K562 (cell line): ENCODE measurements around the gene UHMK1. TPM values are rescaled to one million over a fixed set of nuclear protein-coding genes. Genes with fewer than 3 reads are reported as not detected.

ENCODE experiments used
- ATAC-seq: fragments of 200-7000 bp; cut with Tn5 transposase; 3 replicates; pipeline ENCODE4 v1.9.1; 2020; ENCODE audit warnings: moderate library complexity
- BruUV-seq: library from RNA; stranded (reverse); fragments of 400-500 nt; replicated peaks from 2 replicates; lab custom pipeline; 2021; lab: Mats Ljungman, UMichigan
- CTCF ChIA-PET: fragments of 300-600 bp; formaldehyde crosslinking; extraction: SDS; loops from one replicate; lab custom pipeline; 2021; ENCODE audit warnings: low intra/inter-chr PET ratio; lab: Yijun Ruan, JAX
- POLR2A ChIA-PET: fragments of 300-600, 350-650 bp; sonication (Branson Sonifier 250); formaldehyde crosslinking; extraction: SDS; loops from one replicate; lab custom pipeline; 2021; ENCODE audit warnings: antibody characterized with exemption, inconsistent platforms; lab: Yijun Ruan, JAX
- DNase-seq, 4 experiments: peaks; one replicate each; pipeline versions ENCODE4 v3.0.0 to v3.0.0-alpha.2; 2011 to 2018; ENCODE audit warnings: low spot score in 3 of 4, mixed read lengths in 3 of 4; ENCODE audit errors: extremely low read depth in 1 of 4
- FAIRE-seq: peaks from 2 replicates; lab custom pipeline; 2011; peaks lifted over from hg19 to GRCh38; lab: Jason Lieb, UNC
- H2AFZ ChIP-seq: 2 replicates; pipeline ENCODE4 v1.6.0; 2011; ENCODE audit warnings: low read depth, low read length, control low read depth, inconsistent platforms
- H3K27ac ChIP-seq: fragments of 200-600 bp; 3 replicates; pipeline ENCODE4 v1.8.0; 2011; ENCODE audit warnings: low read depth, mild to moderate bottlenecking, control low read depth, inconsistent platforms, low read length, moderate library complexity, mixed read lengths; ENCODE audit errors: extremely low read depth
- H3K27me3 ChIP-seq, 2 experiments: fragments of 300-600 bp in 1 of 2; 2 replicates in 1 of 2; 3 replicates in 1 of 2; pipeline versions ENCODE4 v1.6.0 to v1.8.0; 2011; ENCODE audit warnings: inconsistent platforms in 2 of 2, low read length in 2 of 2, mild to moderate bottlenecking in 1 of 2, mixed read lengths in 1 of 2, moderate library complexity in 1 of 2; ENCODE audit not compliant: control insufficient read depth in 2 of 2, insufficient read depth in 2 of 2
- H3K36me3 ChIP-seq: fragments of 300-600 bp; 3 replicates; pipeline ENCODE4 v1.8.0; 2011; ENCODE audit warnings: mild to moderate bottlenecking, low read length, inconsistent platforms; ENCODE audit not compliant: control insufficient read depth, insufficient read depth
- H3K4me1 ChIP-seq, 2 experiments: fragments of 200-600 bp in 1 of 2; replicated peaks in 1 of 2; 2 replicates in 1 of 2; 3 replicates in 1 of 2; pipeline versions ENCODE4 v1.5.1 to v1.8.0; 2011; ENCODE audit warnings: inconsistent platforms in 2 of 2, low read length in 2 of 2, mild to moderate bottlenecking in 1 of 2, mixed read lengths in 1 of 2, moderate library complexity in 1 of 2; ENCODE audit not compliant: control insufficient read depth in 2 of 2, insufficient read depth in 2 of 2
- H3K4me2 ChIP-seq: 2 replicates; pipeline ENCODE4 v1.6.1; 2011; ENCODE audit warnings: low read length, control low read depth, inconsistent platforms, mixed read lengths; ENCODE audit not compliant: insufficient read depth
- H3K4me3 ChIP-seq: fragments of 200-600 bp; sonication (generic), shearing (Covaris generic); 2 replicates; pipeline ENCODE4 v1.5.1; 2016; ENCODE audit warnings: control low read depth, inconsistent platforms
- H3K79me2 ChIP-seq: fragments of 200-600 bp; 3 replicates; pipeline ENCODE4 v1.8.0; 2011; ENCODE audit warnings: low read length, inconsistent platforms; ENCODE audit not compliant: control insufficient read depth, insufficient read depth
- H3K9ac ChIP-seq, 2 experiments: 2 replicates each; pipeline versions ENCODE4 v1.6.0 to v1.6.1; 2011; ENCODE audit warnings: low read depth in 2 of 2, low read length in 2 of 2, control low read depth in 1 of 2, inconsistent platforms in 1 of 2, mild to moderate bottlenecking in 1 of 2, mixed read lengths in 1 of 2; ENCODE audit not compliant: insufficient read depth in 1 of 2
- H3K9me1 ChIP-seq: one replicate; pipeline ENCODE4 v1.6.0; 2011; ENCODE audit warnings: inconsistent platforms, mild to moderate bottlenecking, low read length, moderate library complexity; ENCODE audit not compliant: control insufficient read depth, insufficient read depth
- H3K9me3 ChIP-seq: replicated peaks from 2 replicates; pipeline ENCODE4 v1.5.1; 2011; ENCODE audit warnings: low read depth, low read length, inconsistent platforms; ENCODE audit not compliant: control insufficient read depth, insufficient read depth
- H4K20me1 ChIP-seq: replicated peaks from 2 replicates; pipeline ENCODE4 v1.6.1; 2011; ENCODE audit warnings: low read length, inconsistent platforms, mixed read lengths; ENCODE audit not compliant: control insufficient read depth, insufficient read depth
- ATF3 ChIP-seq, 2 experiments: fragments of 450-650 bp in 1 of 2; sonication (generic) in 1 of 2; formaldehyde crosslinking in 1 of 2; IDR thresholded peaks in 1 of 2; conservative IDR thresholded peaks in 1 of 2; 2 replicates each; pipeline versions ENCODE4 v1.6.1 to v1.8.1; 2016 to 2023; ENCODE audit warnings: mild to moderate bottlenecking in 2 of 2, moderate library complexity in 2 of 2, inconsistent platforms in 1 of 2, missing genetic modification reagents in 1 of 2
- PCBP2 ChIP-seq: fragments of 200-400 bp; formaldehyde crosslinking; IDR thresholded peaks from 2 replicates; pipeline ENCODE4 v1.6.1; 2018; ENCODE audit warnings: low read length, low read depth, mild to moderate bottlenecking, moderate library complexity; ENCODE audit not compliant: poor library complexity, severe bottlenecking
- POU5F1 ChIP-seq: fragments of 150-350 bp; IDR thresholded peaks from 2 replicates; pipeline ENCODE4 v1.6.1; 2014; ENCODE audit warnings: borderline replicate concordance, low read length, low read depth, mild to moderate bottlenecking; ENCODE audit not compliant: partially characterized antibody
- STAT5A ChIP-seq: IDR thresholded peaks from 2 replicates; pipeline ENCODE4 v1.6.1; 2012; ENCODE audit warnings: low read length, inconsistent platforms, borderline replicate concordance
- TEAD2 ChIP-seq: fragments of 450-650 bp; IDR thresholded peaks from 2 replicates; pipeline ENCODE4 v1.6.1; 2016; ENCODE audit warnings: missing genetic modification characterization, control low read depth, missing compliant biosample characterization
- ZFPM2 ChIP-seq: fragments of 250-450 bp; sonication (Bioruptor Pico); IDR thresholded peaks from 2 replicates; pipeline ENCODE4 v1.5.1; 2022; ENCODE audit warnings: mild to moderate bottlenecking
- WGBS: fragments of 100-300 bp; shearing (Covaris generic); methylation state at CpG from one replicate; pipeline ENCODE4 v1.1.6; 2016; ENCODE audit warnings: low coverage, mixed read lengths; ENCODE audit not compliant: insufficient coverage; ENCODE audit errors: missing lambda C conversion rate; 5-methylcytosine and 5-hydroxymethylcytosine counted together
- in situ Hi-C: fragments of 300-500 bp; cut with MboI; formaldehyde crosslinking; loops from 4 replicates; pipeline ENCODE4 v1.15.0; 2018; ENCODE audit warnings: inconsistent platforms, mixed read lengths
- intact Hi-C: fragments of 100-400 bp; cut with micrococcal nuclease; formaldehyde crosslinking; loops from 2 replicates; pipeline ENCODE4 v1.14.2; 2022
- polyA plus RNA-seq, 8 experiments: library from polyadenylated mRNA; depleted of rRNA in 4 of 8; stranded (reverse) in 5 of 8; unstranded in 3 of 8; fragments of >200 nt; fragmentation: Nextera tagmentation in 2 of 8; fragmentation: Illumina TruSeq in 1 of 8; extraction: Ambion mirVana in 2 of 8; extraction: Trizol in 1 of 8; gene quantifications; 2 replicates each; pipeline versions ENCODE4 v1.2.1 to v1.2.3, GENCODE V29; 2011 to 2014; ENCODE audit warnings: inconsistent platforms in 1 of 8, missing spikeins in 1 of 8
- total RNA-seq, 7 experiments: library from RNA; depleted of rRNA in 6 of 7; stranded (reverse); fragments of >200 nt in 6 of 7; fragmentation: Illumina TruSeq in 2 of 7; extraction: Trizol in 2 of 7; gene quantifications; 2 replicates each; pipeline versions ENCODE4 v1.2.1 to v1.2.3, GENCODE V29; 2011 to 2021; ENCODE audit warnings: low replicate concordance in 1 of 7

Gene UHMK1
- total and polyA plus RNA-seq, 9 of the 15 experiments (the other 6 are each of a cell fraction or from before 2014, with no cell fraction given) = 13.1 to 72.4 (median 38.3) TPM

GRCh38 chr1:162458236-162458635 lies 39.4 kb upstream of the UHMK1 start:
- TF ChIP-seq PCBP2 = no peak
- no peak for TF ChIP-seq POU5F1
- TF ChIP-seq TEAD2 (tag) = no peak
- TF ChIP-seq STAT5A = no peak
- TF ChIP-seq ATF3 (IDR thresholded peaks at IDR 0.05) = no peak
- TF ChIP-seq ATF3 (CRISPR knock-in tag; conservative IDR thresholded peaks at IDR 0.05) = no peak
- no peak for TF ChIP-seq ZFPM2
- TF ChIP-seq, all 486 proteins: peak for 0
- peaks cover 2 to 4% of the 10 kb centered on the region in 2 experiments; a peak in 3 of 5 replicates for H3K4me1 ChIP-seq
- no peak for ATAC-seq
- ChIA-PET CTCF (no interaction called here), POLR2A (no interaction called here)
- no peak overlapping the region for H3K9ac ChIP-seq
- no peaks in the 10 kb centered on the region for H3K27me3 ChIP-seq
- no peaks in the 10 kb centered on the region for H3K79me2 ChIP-seq
- no peaks in the 10 kb centered on the region for H3K36me3 ChIP-seq
- intact Hi-C loops (no loop called here), in situ Hi-C loops (no loop called here)
- no peak overlapping the region for H3K4me3 ChIP-seq
- no peak overlapping the region for H2AFZ ChIP-seq
- H3K9me3 ChIP-seq = no peaks in the 10 kb centered on the region
- WGBS = 67% methylated on average over 5 of the region's 5 CpGs
- no peak for FAIRE-seq
- no TSS peak for BruUV-seq
- H3K4me2 ChIP-seq = no peak overlapping the region
- no peak overlapping the region for H3K27ac ChIP-seq
- DNase-seq = no peak
- no peaks in the 10 kb centered on the region for H3K9me1 ChIP-seq
- H4K20me1 ChIP-seq = no peaks in the 10 kb centered on the region
